GM18873 (cell line): ENCODE measurements around the gene SLC26A2.
A peak's percentile ranks its signal among the peaks of the same experiment; 100 is the strongest.

ENCODE experiments used
- ATAC-seq: cut with Tn5 transposase; IDR thresholded peaks from one replicate; pipeline ENCODE4 v1.9.1; 2021; ENCODE audit warnings: mild to moderate bottlenecking, moderate library complexity, moderate number of reproducible peaks; ENCODE audit not compliant: unreplicated experiment, low FRiP score

Gene SLC26A2

GRCh38 chr5:149999866-150000255, 39.3 kb downstream of the SLC26A2 start:
- ATAC-seq, result no peak

- ATAC-seq, result peak; percentile 78
Measured at GRCh38 chr5:150000256-150000989, 39.9 kb downstream of the SLC26A2 start, which contains the start of the genes HMGXB3 and TIGD6. Gene HMGXB3 (plus strand): TSS chr5:150000739. CDS start chr5:150004853, 4,114 bp downstream. Gene TIGD6 (minus strand): TSS chr5:150000654. CDS start chr5:149996348, 4,306 bp downstream.

- peak; percentile 2 for ATAC-seq
Measured at GRCh38 chr5:150000990-150001659, 40.6 kb downstream of the SLC26A2 start.

- peak; percentile 62 for ATAC-seq
Measured at GRCh38 chr5:150001660-150002486, 41.3 kb downstream of the SLC26A2 start.

- ATAC-seq, result no peak
Measured at GRCh38 chr5:150006318-150006717, 45.8 kb downstream of the SLC26A2 start.

GRCh38 chr5:150007050-150007449, 46.5 kb downstream of the SLC26A2 start:
- ATAC-seq, result no peak

DNA sequence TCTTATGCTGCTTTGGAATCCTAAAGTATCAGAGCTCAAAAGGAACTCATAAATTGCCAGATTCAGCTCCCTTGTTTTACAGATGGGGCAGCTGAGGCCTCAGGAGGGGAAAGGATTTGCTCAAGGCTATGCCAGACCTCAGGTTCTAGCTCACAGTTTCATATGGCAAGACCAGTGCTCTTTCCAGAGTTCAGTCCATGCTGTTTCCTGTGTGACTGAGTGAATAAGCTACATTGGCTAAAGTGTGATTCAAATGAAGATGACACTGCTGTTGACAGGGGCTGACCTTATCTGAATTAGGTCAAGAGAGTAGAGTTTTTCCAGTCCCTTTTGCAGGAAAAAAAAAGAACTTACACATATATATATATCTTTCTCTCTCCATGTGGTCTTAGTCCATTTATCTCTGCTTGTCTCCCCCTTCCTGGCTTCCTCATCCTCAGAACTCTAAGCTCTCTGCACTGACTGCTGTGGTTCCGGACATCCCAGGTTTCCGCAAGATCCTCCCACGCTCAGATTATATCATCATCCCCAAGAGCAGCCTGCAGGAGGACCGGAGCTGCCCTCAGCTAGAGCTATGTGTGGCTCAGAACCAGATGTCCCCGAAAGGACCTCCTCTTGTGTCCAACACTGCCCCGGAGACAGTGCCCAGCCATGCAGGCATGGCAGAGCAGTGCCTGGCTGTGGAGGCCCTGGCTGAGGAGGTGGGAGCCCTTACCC, 49.3 kb downstream of the SLC26A2 start:
- ATAC-seq, result no peak

GRCh38 chr5:150013931-150014330, 53.4 kb downstream of the SLC26A2 start:
- ATAC-seq, result no peak

DNA sequence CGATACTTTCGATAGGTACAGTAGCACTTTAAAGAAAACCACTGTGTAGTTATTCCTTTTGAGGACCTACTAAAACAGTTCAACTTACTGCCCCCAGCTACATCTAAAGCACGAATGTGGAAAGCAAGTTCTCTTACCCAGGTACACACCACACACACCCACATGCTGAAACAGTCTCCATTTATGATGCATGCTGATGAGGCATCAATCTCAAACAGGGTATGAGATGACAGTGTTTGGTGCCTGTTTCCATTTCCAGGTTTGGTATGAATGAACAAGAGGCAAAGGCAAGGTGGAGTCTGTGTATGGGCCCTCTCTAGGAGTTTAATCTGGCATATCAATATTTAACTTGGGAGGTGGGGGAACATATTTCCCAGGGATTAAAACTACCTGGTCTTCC, 53.9 kb downstream of the SLC26A2 start:
- no peak for ATAC-seq

- no peak for ATAC-seq
Measured at GRCh38 chr5:150015415-150015814, 54.9 kb downstream of the SLC26A2 start.

GRCh38 chr5:150016537-150016936, 56.0 kb downstream of the SLC26A2 start:
- ATAC-seq, result no peak

DNA sequence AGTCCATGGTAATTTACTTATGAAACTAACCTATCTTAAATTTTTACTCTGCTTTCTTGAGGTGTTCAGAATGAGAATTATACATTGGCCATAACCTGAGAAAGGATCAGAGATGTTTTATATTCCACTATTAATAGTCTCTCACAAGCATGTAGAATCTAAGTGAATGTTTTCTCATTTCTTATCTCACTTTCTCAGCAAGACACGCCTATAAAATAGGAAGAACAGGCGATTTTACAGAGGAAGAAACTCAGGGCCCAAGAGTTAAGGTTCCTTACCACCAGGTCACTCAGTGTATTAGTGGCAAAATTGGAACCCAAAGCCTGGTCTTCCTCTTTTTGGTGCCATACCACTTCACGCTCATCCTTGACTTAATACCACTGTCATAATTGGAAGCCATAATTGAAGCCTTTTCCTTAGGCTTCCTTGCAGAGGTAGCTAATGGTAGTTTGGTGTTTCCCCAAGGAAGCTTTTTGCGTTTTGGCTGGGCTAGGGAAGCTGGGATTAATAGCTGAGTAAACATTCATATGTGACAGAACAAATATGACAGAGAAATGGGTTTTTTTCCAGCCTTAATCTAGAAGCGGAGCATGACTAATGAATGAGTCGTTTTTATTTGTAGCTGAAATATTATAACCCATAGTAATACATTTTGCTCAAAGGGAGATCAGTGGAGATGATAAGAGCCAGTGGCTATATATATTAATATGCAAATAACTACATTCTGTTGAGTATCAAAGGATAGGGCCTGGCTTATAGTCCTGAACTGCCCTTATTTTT, 56.9 kb downstream of the SLC26A2 start:
- no peak for ATAC-seq

- no peak for ATAC-seq
Measured at GRCh38 chr5:150020249-150020648, 59.7 kb downstream of the SLC26A2 start.

- ATAC-seq, result no peak
Measured at GRCh38 chr5:150021491-150022157, 61.1 kb downstream of the SLC26A2 start.

- ATAC-seq, result no peak
Measured at GRCh38 chr5:150022158-150022531, 61.6 kb downstream of the SLC26A2 start.

DNA sequence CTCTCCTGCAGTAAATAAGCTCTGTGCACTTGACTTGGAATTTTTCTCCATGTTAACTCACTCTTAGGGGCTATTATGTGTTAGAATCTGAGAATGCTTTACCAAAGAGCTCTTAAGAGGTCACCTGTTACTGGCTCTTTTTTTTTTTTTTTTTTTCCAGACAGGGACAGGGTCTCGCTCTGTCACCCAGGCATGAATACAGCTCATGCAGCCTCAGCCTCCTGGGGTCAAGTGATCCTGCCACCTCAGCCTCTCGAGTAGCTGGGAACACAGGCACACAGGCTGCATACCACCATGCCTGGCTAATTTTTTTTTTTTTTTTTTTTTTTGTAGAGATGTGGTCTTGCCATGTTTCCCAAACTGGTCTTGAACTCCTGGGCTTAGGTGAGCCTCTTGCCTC, 62.1 kb downstream of the SLC26A2 start:
- ATAC-seq, result no peak

GRCh38 chr5:150023136-150023535, 62.6 kb downstream of the SLC26A2 start:
- no peak for ATAC-seq

- no peak for ATAC-seq
Measured at GRCh38 chr5:150024346-150024984, 63.9 kb downstream of the SLC26A2 start.
